Fibroblast of lung (primary cell): ENCODE measurements around the gene ZNF79. TPM values are rescaled to one million over a fixed set of nuclear protein-coding genes. Genes with fewer than 3 reads are reported as not detected.

Experiments
- DNase-seq, 2 donors: peaks; one replicate each; pipeline versions ENCODE4 v3.0.0 to v3.0.0-alpha.2; 2010; ENCODE audit warnings: low read depth in 2 of 2
- H2AFZ ChIP-seq: 2 replicates; pipeline ENCODE4 v1.5.1; 2012; ENCODE audit warnings: low read length, control low read depth, inconsistent platforms
- H3K27ac ChIP-seq: 2 replicates; pipeline ENCODE4 v1.5.1; 2011; ENCODE audit warnings: low read length, control low read depth; ENCODE audit not compliant: insufficient read depth
- H3K27me3 ChIP-seq: 2 replicates; pipeline ENCODE4 v1.5.1; 2011; ENCODE audit warnings: mild to moderate bottlenecking, low read length; ENCODE audit not compliant: control insufficient read depth, insufficient read depth
- H3K36me3 ChIP-seq: 2 replicates; pipeline ENCODE4 v1.5.1; 2011; ENCODE audit warnings: low read length; ENCODE audit not compliant: control insufficient read depth, insufficient read depth
- H3K4me1 ChIP-seq: 2 replicates; pipeline ENCODE4 v1.5.1; 2011; ENCODE audit warnings: low read length; ENCODE audit not compliant: control insufficient read depth, insufficient read depth; ENCODE audit errors: extremely low read depth
- H3K4me2 ChIP-seq: 2 replicates; pipeline ENCODE4 v1.5.1; 2011; ENCODE audit warnings: low read length, control low read depth; ENCODE audit not compliant: insufficient read depth; ENCODE audit errors: extremely low read depth
- H3K4me3 ChIP-seq, 4 experiments: fragments of 200-600 bp in 1 of 4; sonication (generic) in 1 of 4; replicated peaks in 1 of 4; 2 replicates each; pipeline ENCODE4 v1.5.1; 2011 to 2016; ENCODE audit warnings: low read length in 4 of 4, low read depth in 3 of 4, mild to moderate bottlenecking in 3 of 4, control low read depth in 2 of 4, inconsistent platforms in 1 of 4, mixed read lengths in 1 of 4; ENCODE audit not compliant: insufficient read depth in 1 of 4; ENCODE audit errors: control extremely low read depth in 1 of 4
- H3K79me2 ChIP-seq: 2 replicates; pipeline ENCODE4 v1.5.1; 2012; ENCODE audit warnings: mild to moderate bottlenecking, low read length, inconsistent platforms; ENCODE audit not compliant: control insufficient read depth, insufficient read depth
- H3K9ac ChIP-seq: 2 replicates; pipeline ENCODE4 v1.5.1; 2011; ENCODE audit warnings: mild to moderate bottlenecking, low read length, control low read depth; ENCODE audit not compliant: insufficient read depth
- H3K9me3 ChIP-seq: 2 replicates; pipeline ENCODE4 v1.5.1; 2012; ENCODE audit warnings: low read depth, low read length; ENCODE audit not compliant: control insufficient read depth, insufficient read depth
- H4K20me1 ChIP-seq: 2 replicates; pipeline ENCODE4 v1.5.1; 2011; ENCODE audit warnings: low read length; ENCODE audit not compliant: control insufficient read depth, insufficient read depth; ENCODE audit errors: extremely low read depth
- CTCF ChIP-seq, 2 donors: IDR thresholded peaks in 1 of 2; conservative IDR thresholded peaks in 1 of 2; 1 replicate in 1 of 2; 2 replicates in 1 of 2; pipeline ENCODE4 v1.5.1; 2011 to 2012; ENCODE audit warnings: low read length in 2 of 2, control low read depth in 1 of 2, inconsistent platforms in 1 of 2, low read depth in 1 of 2, mild to moderate bottlenecking in 1 of 2
- EZH2 ChIP-seq: IDR thresholded peaks from 2 replicates; pipeline ENCODE4 v1.5.1; 2012; ENCODE audit warnings: low read length, control low read depth, mild to moderate bottlenecking; ENCODE audit errors: missing control alignments
- polyA plus RNA-seq, 2 donors: library from polyadenylated mRNA; depleted of rRNA in 1 of 2; stranded (reverse) in 1 of 2; unstranded in 1 of 2; fragments of >200 nt; gene quantifications; 2 replicates each; pipeline ENCODE4 v1.2.1, GENCODE V29; 2011 to 2012; ENCODE audit warnings: missing spikeins in 1 of 2
- total RNA-seq: library from RNA; depleted of rRNA; stranded (reverse); fragments of >200 nt; gene quantifications from 2 replicates; pipeline ENCODE4 v1.2.1, GENCODE V29; 2014

The ZNF79 gene
- total and polyA plus RNA-seq, 2 donors (not counting 1 experiment from before 2014, with no cell fraction given) = 4.9 to 15.0 TPM

- no peak for DNase-seq
- Histone ChIP-seq H3K9ac (no peak overlapping the region), H3K79me2 (no peaks in the 10 kb centered on the region), H3K36me3 (no peaks in the 10 kb centered on the region), H3K27me3 (peaks cover 6% of the 10 kb centered on the region), H3K4me2 (no peak overlapping the region), H3K27ac (no peak overlapping the region), H3K4me1 (peaks cover 10% of the 10 kb centered on the region), H3K9me3 (no peaks in the 10 kb centered on the region), H3K4me3 (no peak overlapping the region), H2AFZ (no peak overlapping the region), H4K20me1 (no peaks in the 10 kb centered on the region)
- TF ChIP-seq CTCF (conservative IDR thresholded peaks at IDR 0.05 in 1 of 2, IDR thresholded peaks at IDR 0.05 in 1 of 2; ENCODE audit: low read depth in 1 of 2, low read length in 2 of 2) (no peak), EZH2 (no peak)
Observed at GRCh38 chr9:127389381-127390247, 34.6 kb upstream of the ZNF79 start.

- Histone ChIP-seq H3K9ac (no peak overlapping the region), H3K27me3 (peaks cover 3% of the 10 kb centered on the region), H3K4me1 (peaks cover 10% of the 10 kb centered on the region), H3K36me3 (no peaks in the 10 kb centered on the region), H2AFZ (no peak overlapping the region), H3K79me2 (no peaks in the 10 kb centered on the region), H4K20me1 (no peaks in the 10 kb centered on the region), H3K4me3 (no peak overlapping the region), H3K27ac (no peak overlapping the region), H3K9me3 (no peaks in the 10 kb centered on the region), H3K4me2 (no peak overlapping the region)
- DNase-seq = no peak
- TF ChIP-seq CTCF (conservative IDR thresholded peaks at IDR 0.05 in 1 of 2, IDR thresholded peaks at IDR 0.05 in 1 of 2; ENCODE audit: low read depth in 1 of 2, low read length in 2 of 2) (no peak), EZH2 (no peak)
Observed at GRCh38 chr9:127390248-127390545, 34.0 kb upstream of the ZNF79 start.

- Histone ChIP-seq H2AFZ (no peak overlapping the region), H3K9me3 (no peaks in the 10 kb centered on the region), H3K79me2 (no peaks in the 10 kb centered on the region), H4K20me1 (no peaks in the 10 kb centered on the region), H3K4me1 (peaks cover 10% of the 10 kb centered on the region), H3K4me2 (no peak overlapping the region), H3K36me3 (no peaks in the 10 kb centered on the region), H3K9ac (no peak overlapping the region), H3K4me3 (no peak overlapping the region), H3K27ac (no peak overlapping the region), H3K27me3 (no peaks in the 10 kb centered on the region)
- TF ChIP-seq EZH2 = no peak
- TF ChIP-seq CTCF (conservative IDR thresholded peaks at IDR 0.05 in 1 of 2, IDR thresholded peaks at IDR 0.05 in 1 of 2; ENCODE audit: low read depth in 1 of 2, low read length in 2 of 2) = no peak
- no peak for DNase-seq
Observed at GRCh38 chr9:127390563-127390962, 33.6 kb upstream of the ZNF79 start.
